ENCODE measurements around the gene PLCG1.
A peak's percentile ranks its signal among the peaks of the same experiment; 100 is the strongest.
"Not testable (repeated sequence)": the region's sequence is repeated elsewhere in the genome, so short reads cannot be mapped to it uniquely, and the experiment has no call there.

The PLCG1 gene

GRCh38 chr20:41124451-41125094 lies 12.8 kb upstream of the PLCG1 start:
- DNase-seq = no peak

GRCh38 chr20:41125530-41126457 lies 11.5 kb upstream of the PLCG1 start:
- DNase-seq = no peak

- DNase-seq = no peak
Measured at GRCh38 chr20:41126719-41127118, 10.6 kb upstream of the PLCG1 start.

- not testable (repeated sequence) for DNase-seq
Measured at GRCh38 chr20:41128317-41128716, 9.0 kb upstream of the PLCG1 start.

- no peak for DNase-seq
Measured at GRCh38 chr20:41131594-41132387, 5.6 kb upstream of the PLCG1 start.

- not testable (repeated sequence) for DNase-seq
Measured at GRCh38 chr20:41132388-41132775, 5.0 kb upstream of the PLCG1 start.

GRCh38 chr20:41133709-41134361 lies 3.5 kb upstream of the PLCG1 start:
- no peak for DNase-seq

- no peak for DNase-seq
Measured at GRCh38 chr20:41134362-41135186, 2.8 kb upstream of the PLCG1 start.

- peak; percentile 21 for DNase-seq
Measured at GRCh38 chr20:41135187-41135887, 2.0 kb upstream of the PLCG1 start.

- DNase-seq = no peak
Measured at GRCh38 chr20:41135888-41136679, 1.3 kb upstream of the PLCG1 start.

- DNase-seq = peak; percentile 80
Measured at GRCh38 chr20:41137614-41138474, 501 bp downstream of the PLCG1 start.

- no peak for DNase-seq
Measured at GRCh38 chr20:41138475-41139226, 1.3 kb downstream of the PLCG1 start.

GRCh38 chr20:41139227-41140093 lies 2.1 kb downstream of the PLCG1 start:
- no peak for DNase-seq

GRCh38 chr20:41140226-41141133 lies 3.1 kb downstream of the PLCG1 start:
- no peak for DNase-seq

- DNase-seq = peak; percentile 15
Measured at GRCh38 chr20:41141153-41141815, 3.9 kb downstream of the PLCG1 start.

GRCh38 chr20:41142245-41142644 lies 4.9 kb downstream of the PLCG1 start:
- no peak for DNase-seq
